Stimulated activated CD4-positive, alpha-beta T cell treated with anti-CD3 and anti-CD28 coated beads, TNF-alpha, amount 100 ng/mL, for 48 hours (primary cell): ENCODE data around the gene HSPA9.

Source experiments
- DNase-seq, 3 donors: peaks; one replicate each; pipeline ENCODE4 v3.0.0-alpha.2; 2020; ENCODE audit warnings: low read depth in 3 of 3

The HSPA9 gene

DNA sequence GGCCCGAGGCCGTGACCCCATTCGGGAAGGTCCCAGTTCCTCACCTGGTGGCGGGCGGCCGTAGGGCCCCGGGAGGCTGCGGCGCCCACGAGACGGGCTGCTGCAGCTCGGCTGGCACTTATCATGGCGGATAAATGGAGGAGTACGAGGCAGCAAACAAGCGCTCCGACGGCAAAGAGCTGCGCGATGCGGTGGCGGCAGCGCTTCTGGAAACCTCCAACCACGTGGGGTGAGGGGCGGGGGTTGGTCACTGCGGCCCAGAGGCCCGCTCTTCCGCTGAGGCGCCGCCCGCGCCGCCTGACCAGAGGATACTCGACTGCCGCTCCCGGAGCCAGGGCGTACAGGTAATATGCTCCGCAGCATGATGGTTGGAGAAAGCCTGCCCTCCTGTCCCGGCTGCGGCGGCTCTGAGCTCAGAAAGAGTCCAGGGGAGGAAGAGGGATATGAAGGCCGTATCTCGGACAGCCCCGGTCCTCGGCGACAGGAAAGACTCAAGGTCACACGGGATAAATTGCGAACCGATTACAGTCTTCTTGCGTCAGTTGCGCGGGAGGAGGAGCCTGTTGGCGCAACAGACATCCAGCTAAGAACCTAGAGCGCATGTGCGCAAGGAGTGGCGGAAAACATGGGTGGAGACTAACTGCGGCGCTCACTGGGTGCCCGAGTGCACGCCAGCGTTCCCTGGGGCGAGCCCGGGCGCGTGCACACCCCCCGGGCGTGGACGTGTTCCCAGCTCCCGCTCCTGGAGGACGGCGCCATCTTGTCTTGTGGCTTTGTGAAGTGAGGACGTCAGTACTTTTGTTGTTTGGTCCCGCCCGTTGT, at the start of gene HSPA9:
HSPA9 (minus strand) TSS at position 208 of the 822 bp plus-strand sequence; CDS start at position 125, 83 bp downstream.
- peak; percentile 94 to 97 (median 94) for DNase-seq

- DNase-seq, result no peak
Observed at GRCh38 chr5:138623053-138623452, 47.9 kb upstream of the HSPA9 start.

DNA sequence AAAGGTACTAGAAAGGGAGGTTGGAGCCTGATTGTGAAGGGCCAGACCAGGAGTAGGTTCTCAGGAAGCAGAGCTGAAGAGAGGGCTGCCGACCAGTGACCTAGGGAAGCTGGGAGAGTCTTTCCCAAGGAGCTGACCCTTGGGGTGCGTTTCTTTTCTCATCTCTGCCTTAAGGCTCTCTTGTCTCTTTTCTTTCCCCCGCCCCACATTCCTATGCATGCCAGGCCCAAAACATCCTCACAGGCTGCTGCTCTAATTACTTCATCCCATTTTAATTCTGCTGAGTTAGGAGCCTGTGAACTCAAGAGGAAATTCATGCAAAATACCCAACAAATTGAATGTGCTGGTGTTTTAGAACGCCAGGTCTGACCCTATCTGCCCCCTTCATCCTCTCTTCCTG, 46.9 kb upstream of the HSPA9 start:
- no peak for DNase-seq

- DNase-seq, result no peak
Observed at GRCh38 chr5:138620663-138621224, 45.5 kb upstream of the HSPA9 start.

DNA sequence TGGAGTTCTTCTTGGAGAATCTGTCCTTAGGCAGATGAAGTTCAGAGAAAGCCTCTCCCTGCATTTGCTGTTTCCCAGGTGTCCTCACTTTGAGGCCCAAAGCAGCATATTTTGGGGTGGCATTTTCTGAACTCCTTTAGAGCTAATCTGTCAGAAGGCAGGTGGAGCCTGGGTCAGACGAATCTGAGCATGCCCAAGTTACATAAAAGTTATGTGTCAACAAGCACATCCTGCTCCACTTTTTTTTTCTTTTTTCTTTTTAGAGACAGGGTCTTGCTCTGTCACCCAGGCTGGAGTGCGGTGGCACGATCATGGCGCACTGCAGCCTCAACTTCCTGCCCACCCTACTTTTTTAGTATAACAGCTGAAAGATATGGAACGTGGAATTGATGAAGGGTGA, 41.3 kb upstream of the HSPA9 start:
- DNase-seq, result no peak

- no peak for DNase-seq
Observed at GRCh38 chr5:138615461-138615860, 40.3 kb upstream of the HSPA9 start.

GRCh38 chr5:138611678-138612218, 36.5 kb upstream of the HSPA9 start:
- DNase-seq, result no peak

DNA sequence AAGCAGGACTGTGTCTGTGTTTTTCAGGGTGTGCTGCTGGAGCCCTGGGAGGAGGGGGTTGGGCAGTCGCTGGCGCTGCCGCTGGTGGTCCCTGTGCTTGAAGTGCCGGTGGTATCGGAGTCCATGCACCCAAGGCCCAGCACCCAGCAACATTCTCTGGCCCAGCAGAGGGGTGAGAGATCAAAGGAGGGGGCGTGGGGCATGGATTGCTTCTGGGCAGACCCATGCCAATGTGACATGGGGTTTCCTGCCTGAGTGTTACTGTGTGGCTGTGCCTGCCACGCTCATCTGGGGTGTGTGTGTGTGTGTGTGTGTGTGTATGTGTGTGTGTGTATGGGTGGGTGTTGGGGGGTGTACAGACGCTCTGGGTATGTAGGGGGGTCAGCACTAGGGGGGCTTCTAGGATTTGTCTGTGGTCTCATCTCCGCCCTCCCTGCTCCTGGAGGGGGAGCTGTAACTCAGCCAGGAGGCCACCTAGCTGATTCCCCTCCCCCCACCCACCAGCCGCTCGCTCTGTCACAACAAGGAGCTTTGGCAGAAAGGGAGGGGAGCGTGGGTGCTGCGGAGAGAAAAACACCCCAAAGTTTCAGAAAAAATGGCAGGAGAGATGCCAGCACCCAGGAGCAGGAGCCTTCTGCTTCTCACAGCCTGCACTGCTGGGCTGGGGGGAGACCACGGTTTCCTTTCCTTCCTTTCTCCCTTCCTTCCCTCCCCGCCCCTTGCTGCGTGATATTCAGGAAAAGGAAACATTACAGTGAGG, 35.9 kb upstream of the HSPA9 start:
- DNase-seq, result no peak

GRCh38 chr5:138610415-138610917, 35.3 kb upstream of the HSPA9 start:
- DNase-seq, result no peak

DNA sequence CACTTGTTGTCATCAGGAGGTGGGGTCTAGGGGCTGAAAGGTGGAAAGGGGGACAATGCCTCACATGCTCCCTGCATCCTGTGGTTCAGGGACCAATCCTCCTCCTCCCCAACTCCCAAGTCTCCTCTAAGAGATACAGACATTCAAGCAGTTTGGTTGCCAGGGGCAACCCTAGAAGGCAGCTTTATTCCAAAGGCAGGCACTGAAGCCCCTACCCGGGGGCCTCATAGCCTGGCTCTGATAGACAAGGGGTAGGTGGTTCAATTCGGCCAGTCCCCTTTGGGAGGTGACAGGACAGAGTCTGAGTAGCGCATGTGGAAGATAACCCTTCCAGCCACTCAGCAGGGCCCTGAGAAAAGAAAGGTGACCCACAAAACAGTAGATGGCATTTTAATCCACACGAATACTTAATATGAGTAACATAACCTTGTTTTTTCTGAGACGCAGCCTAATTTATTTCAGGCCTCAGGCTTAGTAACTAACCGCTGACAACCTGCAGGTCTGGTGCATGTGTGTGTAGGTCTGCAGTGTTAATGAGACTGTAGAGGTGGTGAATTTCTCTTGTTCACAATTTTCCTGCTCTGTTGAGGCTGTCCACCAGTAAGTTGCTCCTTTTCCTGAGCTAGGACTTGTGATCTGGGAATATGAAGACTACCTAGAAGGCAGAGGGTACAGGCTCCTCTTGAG, 31.3 kb upstream of the HSPA9 start:
- no peak for DNase-seq

GRCh38 chr5:138605254-138605972, 30.2 kb upstream of the HSPA9 start:
- DNase-seq, result no peak

GRCh38 chr5:138604176-138604785, 29.1 kb upstream of the HSPA9 start:
- no peak for DNase-seq

- DNase-seq, result peak in 1 of 3 donors; percentile 9
Observed at GRCh38 chr5:138603249-138603920, 28.2 kb upstream of the HSPA9 start.

DNA sequence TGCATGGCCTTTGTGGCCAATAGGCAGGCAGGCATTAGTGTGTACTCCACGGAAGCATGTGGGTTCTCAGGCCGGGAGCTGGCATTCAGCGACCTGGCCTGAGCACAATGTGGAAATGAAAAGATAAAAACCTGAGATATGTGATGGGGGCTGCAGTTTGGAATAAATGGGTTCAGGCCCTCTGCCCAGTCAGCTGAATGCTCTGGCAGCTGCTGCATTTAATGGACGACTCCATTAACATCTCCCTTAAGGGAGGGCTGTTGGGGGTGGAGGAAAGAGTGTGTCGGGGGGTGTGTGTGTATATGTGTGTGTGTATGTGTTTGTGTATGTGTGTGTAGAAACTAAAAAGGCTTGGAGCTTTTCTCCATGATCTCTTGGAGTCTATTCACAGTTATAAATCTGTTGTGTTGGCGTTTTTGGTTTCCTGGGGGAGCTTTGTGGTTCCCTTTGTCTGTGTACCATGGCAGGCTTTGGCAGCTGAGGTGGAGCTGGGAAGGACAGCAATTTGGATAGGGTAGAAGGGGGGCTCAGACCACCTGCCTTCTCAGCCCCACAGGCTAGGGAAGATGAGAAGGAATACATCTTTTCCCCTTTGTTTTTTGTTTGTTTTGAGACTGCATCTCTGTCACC, 27.3 kb upstream of the HSPA9 start:
- DNase-seq, result no peak

DNA sequence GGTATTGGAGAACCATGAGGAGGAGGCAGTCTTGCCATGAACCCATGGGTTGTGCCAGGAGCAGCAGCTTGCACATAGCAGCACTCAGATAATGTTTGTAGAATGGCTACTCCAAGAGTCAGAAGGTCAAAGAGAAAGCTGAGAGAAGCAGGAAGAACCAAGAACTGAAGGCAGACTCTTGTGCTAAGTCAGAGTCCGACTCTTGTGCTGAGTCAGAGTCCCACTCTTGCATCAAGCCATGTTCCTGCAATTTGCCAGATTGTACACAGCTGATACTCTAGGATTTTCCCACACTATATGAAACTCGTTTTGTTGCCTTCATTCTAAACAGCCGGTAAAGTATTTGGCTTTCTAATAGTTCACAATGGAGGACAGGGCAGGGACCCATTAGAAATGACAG, 26.2 kb upstream of the HSPA9 start:
- DNase-seq, result no peak

- no peak for DNase-seq
Observed at GRCh38 chr5:138600446-138600845, 25.2 kb upstream of the HSPA9 start.

DNA sequence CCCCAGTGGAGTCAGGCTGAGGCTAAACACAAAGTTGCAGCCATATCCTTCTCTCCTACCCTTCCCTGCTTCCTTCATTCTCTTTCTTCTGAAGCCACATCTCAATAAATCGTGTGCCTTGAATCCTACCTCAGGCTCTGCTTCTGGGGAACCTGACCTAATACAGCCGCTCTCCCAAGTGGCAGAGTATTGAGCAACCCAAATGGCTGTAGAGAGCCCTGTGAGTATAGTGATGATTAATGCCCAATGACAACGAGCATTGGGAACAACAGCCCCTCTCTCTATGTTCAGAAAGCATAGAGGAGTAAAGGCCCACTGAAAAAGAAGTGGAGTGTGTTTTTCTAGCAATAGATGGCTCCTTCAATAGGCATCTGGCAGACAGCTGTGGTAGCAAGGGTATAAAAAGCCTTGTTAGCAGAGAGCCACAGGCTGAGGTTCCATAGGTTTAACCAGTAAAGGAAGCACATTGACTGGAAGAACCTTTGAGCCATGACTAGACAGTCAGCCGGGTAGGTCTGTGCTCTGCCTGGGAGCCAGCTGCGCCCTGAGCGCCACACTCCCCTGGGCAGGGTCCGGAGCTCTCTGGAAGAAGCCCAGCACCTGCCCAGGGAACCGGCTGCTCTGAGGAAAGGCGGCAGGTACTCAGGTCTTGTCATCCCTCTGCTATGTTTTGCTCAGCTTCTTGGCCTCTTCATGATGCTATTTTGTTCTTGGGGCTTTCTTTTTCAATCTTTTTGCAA, 22.6 kb upstream of the HSPA9 start:
- DNase-seq, result no peak

GRCh38 chr5:138596105-138596881, 21.1 kb upstream of the HSPA9 start:
- no peak for DNase-seq
